SHP77 treated with DMSO at 0.1 percent for 48 hours (cell line): ENCODE measurements around the gene THAP3.

ENCODE experiments used
- DNase-seq: peaks from one replicate; lab custom pipeline; 2025; lab: John Stamatoyannopoulos, UW

THAP3 gene

GRCh38 chr1:6624710-6625583, at the start of gene THAP3:
Gene THAP3 (plus strand): TSS chr1:6624868. CDS start chr1:6625219, 351 bp downstream.
- peak; percentile 30 for DNase-seq

GRCh38 chr1:6577831-6578525, 46.7 kb upstream of the THAP3 start:
- DNase-seq: no peak

GRCh38 chr1:6578624-6579373, 45.9 kb upstream of the THAP3 start:
- DNase-seq: no peak

- DNase-seq: peak; percentile 95
Observed at GRCh38 chr1:6579374-6580118, 45.1 kb upstream of the THAP3 start, which contains the start of gene ZBTB48. Gene ZBTB48 (plus strand): TSS chr1:6579994. CDS start chr1:6580610, 616 bp downstream.

- no peak for DNase-seq
Observed at GRCh38 chr1:6580119-6580592, 44.5 kb upstream of the THAP3 start.

GRCh38 chr1:6580593-6581409, 43.9 kb upstream of the THAP3 start:
- DNase-seq: no peak

- no peak for DNase-seq
Observed at GRCh38 chr1:6581561-6582305, 42.9 kb upstream of the THAP3 start.

GRCh38 chr1:6582370-6582769, 42.3 kb upstream of the THAP3 start:
- DNase-seq: no peak

- DNase-seq: no peak
Observed at GRCh38 chr1:6584126-6585080, 40.3 kb upstream of the THAP3 start.

- no peak for DNase-seq
Observed at GRCh38 chr1:6585081-6585722, 39.5 kb upstream of the THAP3 start.

GRCh38 chr1:6585841-6586240, 38.8 kb upstream of the THAP3 start:
- no peak for DNase-seq

GRCh38 chr1:6586404-6586816, 38.3 kb upstream of the THAP3 start:
- no peak for DNase-seq

- DNase-seq: peak; percentile 26
Observed at GRCh38 chr1:6587261-6588005, 37.2 kb upstream of the THAP3 start.

- no peak for DNase-seq
Observed at GRCh38 chr1:6588128-6588892, 36.4 kb upstream of the THAP3 start.

GRCh38 chr1:6588893-6589520, 35.7 kb upstream of the THAP3 start:
- no peak for DNase-seq

GRCh38 chr1:6590046-6590445, 34.6 kb upstream of the THAP3 start:
- DNase-seq: no peak
